Ovary (tissue), 3 donors: Measurements from ENCODE around the gene GLYATL3.

ENCODE experiments used
- EP300 ChIP-seq: sonication (generic); formaldehyde crosslinking; IDR thresholded peaks from one replicate; pipeline ENCODE4 v1.6.1; 2017; ENCODE audit warnings: antibody characterized with exemption
- POLR2A ChIP-seq: fragments of 450-650 bp; IDR thresholded peaks from one replicate; pipeline ENCODE4 v1.6.1; 2017; ENCODE audit warnings: antibody characterized with exemption, mild to moderate bottlenecking, moderate library complexity
- TF ChIP-seq, protein P1 (sequence below), 3 donors: fragments of 450-650 bp in 2 of 3; fragments of 200-600 bp in 1 of 3; IDR thresholded peaks; one replicate each; pipeline versions ENCODE4 v1.5.1 to v1.8.0; 2016 to 2022; ENCODE audit warnings: antibody characterized with exemption in 3 of 3, mild to moderate bottlenecking in 1 of 3
- donor health status: DM: no; HTN: no; CAD: no.

DNA sequence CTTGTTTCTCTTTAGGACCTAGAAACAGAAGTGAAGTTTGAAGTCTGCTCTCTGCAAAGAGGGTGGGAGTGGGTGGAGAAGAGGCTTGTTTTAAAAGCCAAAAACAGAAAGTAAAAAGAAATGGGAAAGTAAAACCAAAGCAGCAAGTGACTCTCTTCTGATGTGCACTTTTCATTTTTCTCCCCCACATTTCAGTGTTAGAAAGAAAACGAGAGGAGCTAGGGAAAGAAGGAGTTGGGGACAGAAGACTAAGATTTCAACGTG, 52.1 kb downstream of the GLYATL3 start:
- TF ChIP-seq, protein P1, sequence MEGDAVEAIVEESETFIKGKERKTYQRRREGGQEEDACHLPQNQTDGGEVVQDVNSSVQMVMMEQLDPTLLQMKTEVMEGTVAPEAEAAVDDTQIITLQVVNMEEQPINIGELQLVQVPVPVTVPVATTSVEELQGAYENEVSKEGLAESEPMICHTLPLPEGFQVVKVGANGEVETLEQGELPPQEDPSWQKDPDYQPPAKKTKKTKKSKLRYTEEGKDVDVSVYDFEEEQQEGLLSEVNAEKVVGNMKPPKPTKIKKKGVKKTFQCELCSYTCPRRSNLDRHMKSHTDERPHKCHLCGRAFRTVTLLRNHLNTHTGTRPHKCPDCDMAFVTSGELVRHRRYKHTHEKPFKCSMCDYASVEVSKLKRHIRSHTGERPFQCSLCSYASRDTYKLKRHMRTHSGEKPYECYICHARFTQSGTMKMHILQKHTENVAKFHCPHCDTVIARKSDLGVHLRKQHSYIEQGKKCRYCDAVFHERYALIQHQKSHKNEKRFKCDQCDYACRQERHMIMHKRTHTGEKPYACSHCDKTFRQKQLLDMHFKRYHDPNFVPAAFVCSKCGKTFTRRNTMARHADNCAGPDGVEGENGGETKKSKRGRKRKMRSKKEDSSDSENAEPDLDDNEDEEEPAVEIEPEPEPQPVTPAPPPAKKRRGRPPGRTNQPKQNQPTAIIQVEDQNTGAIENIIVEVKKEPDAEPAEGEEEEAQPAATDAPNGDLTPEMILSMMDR (IDR thresholded peaks at IDR 0.05), result no peak
- TF ChIP-seq POLR2A (no peak), EP300 (no peak)
